ENCODE results near the gene HIPK3.

HIPK3 gene

DNA sequence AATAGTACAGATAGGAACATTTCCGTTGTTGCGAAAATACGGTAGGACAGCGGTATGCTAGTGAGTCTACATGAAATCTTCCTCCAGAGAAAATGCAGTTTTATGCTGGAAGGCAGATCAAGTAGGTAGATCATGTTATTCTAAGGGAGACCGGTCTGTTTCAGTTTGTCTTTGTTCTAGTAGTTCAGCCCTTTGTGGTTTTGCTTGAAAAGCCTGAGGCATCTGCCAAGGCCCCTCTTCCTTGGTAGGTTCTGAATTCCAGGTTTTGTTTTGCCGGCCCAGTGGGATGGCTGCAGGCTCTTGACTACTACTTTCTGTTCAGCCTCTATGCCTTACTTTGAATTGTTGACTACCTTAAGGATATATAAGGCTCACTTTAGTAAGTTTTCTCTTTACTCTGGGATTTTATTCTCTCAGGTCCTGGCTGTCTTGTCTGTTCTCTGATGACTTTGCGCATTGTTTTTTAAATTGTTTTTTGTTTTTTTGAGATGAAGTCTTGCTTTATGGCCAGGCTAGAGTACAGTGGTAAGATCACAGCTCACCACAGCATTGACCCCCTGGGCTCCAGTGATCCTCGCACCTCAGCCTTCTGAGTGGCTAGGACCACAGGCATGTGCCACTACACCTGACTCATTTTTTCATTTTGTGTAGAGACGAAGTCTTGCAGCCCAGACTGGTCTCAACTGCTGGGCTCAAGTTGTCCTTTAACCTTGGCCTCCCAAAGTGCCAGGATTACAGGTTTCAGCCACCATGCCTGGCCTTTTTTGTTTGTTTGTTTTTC lies 53.7 kb downstream of the HIPK3 start:
- Histone ChIP-seq H3K9ac (ENCODE audit: low read length) (no peak overlapping the region), H3K4me2 (ENCODE audit: low read length) (peak overlapping the region; percentile 31), H2BK120ac (ENCODE audit: insufficient read depth, low read length, poor library complexity) (no peak overlapping the region), H3K23ac (ENCODE audit: low read length) (no peak overlapping the region), H3K36me3 (ENCODE audit: control insufficient read depth in 1 of 2, insufficient read depth in 2 of 2, low read length in 2 of 2) (peaks cover 0 to 2% of the 10 kb centered on the region in 2 experiments), H4K91ac (ENCODE audit: low read depth, low read length) (no peak overlapping the region), H2BK5ac (ENCODE audit: low read depth, low read length, poor library complexity) (no peak overlapping the region), H3K79me2 (ENCODE audit: control insufficient read depth, insufficient read depth, low read length, poor library complexity) (peaks cover 2% of the 10 kb centered on the region), H3K27ac (ENCODE audit: low read depth, low read length) (peak overlapping the region; percentile 67), H3K79me1 (ENCODE audit: low read length) (peaks cover 2% of the 10 kb centered on the region), H3K4me1 (ENCODE audit: control insufficient read depth in 1 of 2, insufficient read depth in 2 of 2, low read length in 2 of 2) (peaks cover 3 to 7% of the 10 kb centered on the region in 2 experiments), H3K14ac (ENCODE audit: low read length) (no peak overlapping the region), H3K18ac (ENCODE audit: low read length) (peak overlapping the region; percentile 45), H2AK5ac (ENCODE audit: low read length) (peak overlapping the region; percentile 21), H3K4ac (ENCODE audit: low read depth, low read length) (peak overlapping the region; percentile 19), H3K9me3 (ENCODE audit: insufficient read depth, low read depth, low read length) (no peaks in the 10 kb centered on the region), H2AFZ (ENCODE audit: insufficient read depth, low read length, poor library complexity) (no peak overlapping the region), H3K4me3 (ENCODE audit: low read depth, low read length) (no peak overlapping the region), H4K8ac (ENCODE audit: low read depth, low read length) (peak overlapping the region; percentile 42), H4K12ac (ENCODE audit: low read depth, low read length) (no peak overlapping the region), H2BK12ac (ENCODE audit: low read length) (peak overlapping the region; percentile 55), H3K27me3 (ENCODE audit: insufficient read depth, low read length) (no peaks in the 10 kb centered on the region)
- peak; percentile 58 to 74 for DNase-seq
- no CpG with 5 or more reads among the region's 9 CpGs for WGBS (ENCODE audit: extremely low coverage, insufficient coverage, insufficient read length)

DNA sequence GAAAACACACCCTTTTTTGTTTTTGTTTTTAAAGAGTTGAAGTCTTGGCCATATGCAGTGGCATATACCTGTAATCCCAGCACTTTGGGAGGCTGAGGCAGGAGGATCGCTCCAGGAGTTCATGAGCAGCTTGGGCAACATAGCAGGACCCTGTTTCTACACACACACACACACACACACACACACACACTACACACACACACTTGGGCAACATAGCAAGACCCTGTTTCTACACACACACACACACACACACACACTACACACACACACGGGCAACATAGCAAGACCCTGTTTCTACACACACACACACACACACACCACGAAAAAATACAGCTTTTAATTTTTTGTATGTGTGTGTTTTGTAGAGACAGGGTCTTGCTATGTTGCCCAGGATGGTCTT lies 54.5 kb downstream of the HIPK3 start:
- Histone ChIP-seq H4K8ac (ENCODE audit: low read depth, low read length) (no peak overlapping the region), H3K79me1 (ENCODE audit: low read length) (peaks cover 2% of the 10 kb centered on the region), H3K4me1 (ENCODE audit: control insufficient read depth in 1 of 2, insufficient read depth in 2 of 2, low read length in 2 of 2) (peaks cover 3 to 7% of the 10 kb centered on the region in 2 experiments), H3K4me3 (ENCODE audit: low read depth, low read length) (no peak overlapping the region), H2BK12ac (ENCODE audit: low read length) (no peak overlapping the region), H3K4ac (ENCODE audit: low read depth, low read length) (no peak overlapping the region), H3K9me3 (ENCODE audit: insufficient read depth, low read depth, low read length) (no peaks in the 10 kb centered on the region), H3K27me3 (ENCODE audit: insufficient read depth, low read length) (no peaks in the 10 kb centered on the region), H3K23ac (ENCODE audit: low read length) (no peak overlapping the region), H3K27ac (ENCODE audit: low read depth, low read length) (no peak overlapping the region), H2BK120ac (ENCODE audit: insufficient read depth, low read length, poor library complexity) (no peak overlapping the region), H4K91ac (ENCODE audit: low read depth, low read length) (no peak overlapping the region), H2AK5ac (ENCODE audit: low read length) (no peak overlapping the region), H3K79me2 (ENCODE audit: control insufficient read depth, insufficient read depth, low read length, poor library complexity) (peaks cover 2% of the 10 kb centered on the region), H3K9ac (ENCODE audit: low read length) (no peak overlapping the region), H4K12ac (ENCODE audit: low read depth, low read length) (no peak overlapping the region), H2BK5ac (ENCODE audit: low read depth, low read length, poor library complexity) (no peak overlapping the region), H3K4me2 (ENCODE audit: low read length) (no peak overlapping the region), H3K14ac (ENCODE audit: low read length) (no peak overlapping the region), H3K18ac (ENCODE audit: low read length) (no peak overlapping the region), H2AFZ (ENCODE audit: insufficient read depth, low read length, poor library complexity) (no peak overlapping the region), H3K36me3 (ENCODE audit: control insufficient read depth in 1 of 2, insufficient read depth in 2 of 2, low read length in 2 of 2) (peaks cover 0 to 2% of the 10 kb centered on the region in 2 experiments)
- WGBS (ENCODE audit: extremely low coverage, insufficient coverage, insufficient read length), result no CpG with 5 or more reads among the region's 3 CpGs
- no peak for DNase-seq

DNA sequence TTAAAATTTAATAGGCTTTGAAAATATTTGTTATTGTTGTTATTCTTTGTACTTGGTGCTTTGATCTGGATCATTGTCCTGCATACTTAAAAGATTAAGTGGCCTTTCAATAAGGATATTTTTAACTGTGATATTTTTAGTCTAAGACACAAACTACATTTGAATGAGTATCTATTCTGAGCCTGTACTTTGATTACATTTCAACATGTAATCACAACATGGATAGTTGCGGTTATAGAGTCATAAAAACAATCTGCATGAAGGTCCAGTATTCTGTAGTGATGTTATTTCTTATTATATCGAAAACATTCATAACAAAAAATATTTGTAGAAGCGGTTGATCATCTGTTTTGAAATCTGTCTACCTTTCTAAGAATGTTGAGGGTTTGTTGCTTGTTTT lies 58.6 kb downstream of the HIPK3 start:
- H2AFZ ChIP-seq (ENCODE audit: insufficient read depth, low read length, poor library complexity), result no peak overlapping the region
- H3K4ac ChIP-seq (ENCODE audit: low read depth, low read length), result no peak overlapping the region
- no CpG with 5 or more reads among the region's 3 CpGs for WGBS (ENCODE audit: extremely low coverage, insufficient coverage, insufficient read length)
- H3K79me2 ChIP-seq (ENCODE audit: control insufficient read depth, insufficient read depth, low read length, poor library complexity), result no peaks in the 10 kb centered on the region
- no peak overlapping the region for H3K4me2 ChIP-seq (ENCODE audit: low read length)
- H3K79me1 ChIP-seq (ENCODE audit: low read length), result peaks cover 4% of the 10 kb centered on the region
- H3K9me3 ChIP-seq (ENCODE audit: insufficient read depth, low read depth, low read length), result no peaks in the 10 kb centered on the region
- no peak overlapping the region for H2AK5ac ChIP-seq (ENCODE audit: low read length)
- H3K27me3 ChIP-seq (ENCODE audit: insufficient read depth, low read length), result no peaks in the 10 kb centered on the region
- H3K36me3 ChIP-seq (ENCODE audit: control insufficient read depth in 1 of 2, insufficient read depth in 2 of 2, low read length in 2 of 2), result no peaks in the 10 kb centered on the region
- no peak overlapping the region for H4K91ac ChIP-seq (ENCODE audit: low read depth, low read length)
- no peak overlapping the region for H3K27ac ChIP-seq (ENCODE audit: low read depth, low read length)
- H3K9ac ChIP-seq (ENCODE audit: low read length), result no peak overlapping the region
- H3K18ac ChIP-seq (ENCODE audit: low read length), result no peak overlapping the region
- no peak overlapping the region for H3K4me3 ChIP-seq (ENCODE audit: low read depth, low read length)
- no peak overlapping the region for H4K12ac ChIP-seq (ENCODE audit: low read depth, low read length)
- peaks cover 3 to 5% of the 10 kb centered on the region in 2 experiments for H3K4me1 ChIP-seq (ENCODE audit: control insufficient read depth in 1 of 2, insufficient read depth in 2 of 2, low read length in 2 of 2)
- DNase-seq, result no peak
- no peak overlapping the region for H2BK12ac ChIP-seq (ENCODE audit: low read length)
- no peak overlapping the region for H2BK5ac ChIP-seq (ENCODE audit: low read depth, low read length, poor library complexity)
- no peak overlapping the region for H3K14ac ChIP-seq (ENCODE audit: low read length)
- no peak overlapping the region for H4K8ac ChIP-seq (ENCODE audit: low read depth, low read length)
- no peak overlapping the region for H3K23ac ChIP-seq (ENCODE audit: low read length)
- no peak overlapping the region for H2BK120ac ChIP-seq (ENCODE audit: insufficient read depth, low read length, poor library complexity)

DNA sequence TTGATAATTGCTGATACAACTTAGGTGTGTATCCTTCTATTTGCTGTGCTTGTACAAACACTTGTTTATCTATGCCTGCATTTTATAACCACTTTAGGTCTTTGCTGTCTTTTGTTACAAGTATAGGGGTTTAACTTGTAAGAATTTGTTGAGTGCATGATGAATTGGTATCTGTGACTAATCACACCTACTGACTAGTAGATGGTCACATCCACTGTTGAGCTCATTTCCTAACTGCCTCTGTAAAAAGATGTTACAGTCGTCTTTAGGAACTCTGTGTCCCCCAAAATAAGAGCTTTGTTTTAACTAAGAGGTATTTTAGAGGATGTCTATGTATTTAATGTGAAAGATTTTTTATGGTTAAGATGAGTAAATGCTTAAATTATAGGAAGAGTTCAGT lies 60.5 kb downstream of the HIPK3 start:
- H3K9ac ChIP-seq (ENCODE audit: low read length), result no peak overlapping the region
- WGBS (ENCODE audit: extremely low coverage, insufficient coverage, insufficient read length), result no CpG with 5 or more reads among the region's 1 CpG
- no peak overlapping the region for H3K27ac ChIP-seq (ENCODE audit: low read depth, low read length)
- no peak overlapping the region for H2BK12ac ChIP-seq (ENCODE audit: low read length)
- H4K91ac ChIP-seq (ENCODE audit: low read depth, low read length), result no peak overlapping the region
- no peaks in the 10 kb centered on the region for H3K36me3 ChIP-seq (ENCODE audit: control insufficient read depth in 1 of 2, insufficient read depth in 2 of 2, low read length in 2 of 2)
- no peak overlapping the region for H3K23ac ChIP-seq (ENCODE audit: low read length)
- H3K4me3 ChIP-seq (ENCODE audit: low read depth, low read length), result no peak overlapping the region
- H3K4me1 ChIP-seq (ENCODE audit: control insufficient read depth in 1 of 2, insufficient read depth in 2 of 2, low read length in 2 of 2), result no peaks in the 10 kb centered on the region
- H3K9me3 ChIP-seq (ENCODE audit: insufficient read depth, low read depth, low read length), result no peaks in the 10 kb centered on the region
- no peak overlapping the region for H2AK5ac ChIP-seq (ENCODE audit: low read length)
- no peak overlapping the region for H3K14ac ChIP-seq (ENCODE audit: low read length)
- no peaks in the 10 kb centered on the region for H3K79me2 ChIP-seq (ENCODE audit: control insufficient read depth, insufficient read depth, low read length, poor library complexity)
- H2BK5ac ChIP-seq (ENCODE audit: low read depth, low read length, poor library complexity), result no peak overlapping the region
- H3K27me3 ChIP-seq (ENCODE audit: insufficient read depth, low read length), result no peaks in the 10 kb centered on the region
- no peak for DNase-seq
- no peak overlapping the region for H4K12ac ChIP-seq (ENCODE audit: low read depth, low read length)
- no peak overlapping the region for H3K4ac ChIP-seq (ENCODE audit: low read depth, low read length)
- no peak overlapping the region for H3K4me2 ChIP-seq (ENCODE audit: low read length)
- H2AFZ ChIP-seq (ENCODE audit: insufficient read depth, low read length, poor library complexity), result no peak overlapping the region
- peaks cover 1% of the 10 kb centered on the region for H3K79me1 ChIP-seq (ENCODE audit: low read length)
- no peak overlapping the region for H2BK120ac ChIP-seq (ENCODE audit: insufficient read depth, low read length, poor library complexity)
- H4K8ac ChIP-seq (ENCODE audit: low read depth, low read length), result no peak overlapping the region
- no peak overlapping the region for H3K18ac ChIP-seq (ENCODE audit: low read length)
